CD4-positive, alpha-beta T cell treated with Interleukin-2 at 100 ng/mL for 4 hours (primary cell): ENCODE results near the gene PDE8A.
"Not testable (repeated sequence)": the region's sequence is repeated elsewhere in the genome, so short reads cannot be mapped to it uniquely, and the experiment has no call there.

Source experiments
- DNase-seq: peaks from one replicate; pipeline ENCODE4 v3.0.0-alpha.2; 2020; ENCODE audit warnings: low spot score

The PDE8A gene

DNA sequence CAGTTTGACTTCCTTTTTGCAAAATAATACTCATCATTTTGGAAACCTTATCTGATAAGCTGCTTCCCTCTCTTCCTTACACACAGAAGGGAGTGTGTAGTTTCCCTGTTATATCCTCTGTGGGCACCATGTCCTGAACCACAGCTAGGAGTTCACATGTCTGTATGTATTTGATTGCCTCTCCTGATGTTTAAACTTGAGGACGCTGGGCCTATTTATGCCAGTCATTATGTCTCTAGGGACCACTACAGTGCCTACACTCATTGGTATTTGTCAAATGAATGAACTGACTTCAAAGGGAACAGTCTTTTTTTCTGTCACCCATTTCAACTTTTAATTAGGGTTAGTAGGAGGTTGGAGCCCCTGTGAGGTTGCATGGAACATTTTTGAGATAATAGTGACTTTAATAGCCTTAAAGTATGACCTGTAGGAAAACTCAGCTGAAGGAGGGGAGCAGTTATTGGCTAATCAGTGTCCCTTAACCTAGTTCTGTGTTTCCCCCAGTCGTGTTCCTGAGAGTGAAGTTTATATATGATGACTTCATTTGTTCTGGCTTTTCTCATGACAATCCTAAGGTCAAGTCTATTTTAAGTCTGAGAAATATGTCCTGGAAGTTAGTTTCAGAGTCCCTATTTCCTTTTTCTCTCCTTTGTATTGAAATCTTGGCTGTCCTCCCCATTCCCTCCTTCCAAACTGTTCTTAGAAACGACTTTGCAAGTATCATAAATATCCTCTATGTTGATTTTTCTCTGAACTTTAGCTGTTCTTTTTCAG lies 28.9 kb downstream of the PDE8A start:
- no peak for DNase-seq

DNA sequence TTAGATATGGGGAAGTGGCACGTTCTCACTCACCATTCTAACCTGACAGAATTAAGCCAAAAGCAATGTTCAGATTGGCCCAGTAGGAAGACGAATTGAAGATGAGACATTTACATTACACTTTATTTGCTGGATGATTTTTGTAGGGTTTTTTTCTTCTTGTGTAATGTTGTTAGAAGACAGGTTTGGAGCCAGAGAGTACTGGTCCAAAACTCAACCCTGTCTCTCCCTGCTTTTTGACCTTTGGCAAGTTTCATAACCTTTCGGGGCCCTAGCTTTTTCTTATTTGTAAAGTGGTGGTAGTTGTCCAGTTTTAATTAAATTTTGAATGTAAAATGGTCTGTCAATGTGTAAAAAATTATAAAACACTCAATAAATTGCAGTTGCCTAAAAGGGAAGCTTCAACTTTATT lies 29.5 kb downstream of the PDE8A start:
- no peak for DNase-seq

DNA sequence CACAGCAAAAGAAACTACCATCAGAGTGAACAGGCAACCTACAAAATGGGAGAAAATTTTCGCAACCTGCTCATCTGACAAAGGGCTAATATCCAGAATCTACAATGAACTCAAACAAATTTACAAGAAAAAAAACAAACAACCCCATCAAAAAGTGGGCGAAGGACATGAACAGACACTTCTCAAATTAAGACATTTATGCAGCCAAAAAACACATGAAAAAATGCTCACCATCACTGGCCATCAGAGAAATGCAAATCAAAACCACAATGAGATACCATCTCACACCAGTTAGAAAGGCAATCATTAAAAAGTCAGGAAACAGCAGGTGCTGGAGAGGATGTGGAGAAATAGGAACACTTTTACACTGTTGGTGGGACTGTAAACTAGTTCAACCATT lies 30.1 kb downstream of the PDE8A start:
- DNase-seq, result not testable (repeated sequence)

DNA sequence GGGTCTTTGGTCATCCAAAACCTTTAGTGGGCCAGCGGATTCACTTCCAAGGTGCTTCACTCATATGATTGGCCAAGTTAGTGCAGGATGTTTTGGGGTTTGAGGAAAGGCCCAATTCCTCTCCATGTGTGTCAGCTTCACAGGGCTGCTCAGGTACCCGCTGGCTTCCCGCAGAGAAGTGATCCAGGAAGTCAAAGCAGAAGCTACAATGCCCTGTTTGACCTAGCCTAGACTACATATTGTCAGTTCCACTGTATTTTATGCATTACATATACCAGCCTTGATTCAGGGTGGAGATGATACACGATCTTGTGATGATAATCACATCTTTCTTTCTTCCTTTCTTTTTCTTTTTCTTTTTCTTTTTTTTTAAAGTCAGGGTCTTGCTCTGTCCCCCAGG lies 32.1 kb downstream of the PDE8A start:
- no peak for DNase-seq

DNA sequence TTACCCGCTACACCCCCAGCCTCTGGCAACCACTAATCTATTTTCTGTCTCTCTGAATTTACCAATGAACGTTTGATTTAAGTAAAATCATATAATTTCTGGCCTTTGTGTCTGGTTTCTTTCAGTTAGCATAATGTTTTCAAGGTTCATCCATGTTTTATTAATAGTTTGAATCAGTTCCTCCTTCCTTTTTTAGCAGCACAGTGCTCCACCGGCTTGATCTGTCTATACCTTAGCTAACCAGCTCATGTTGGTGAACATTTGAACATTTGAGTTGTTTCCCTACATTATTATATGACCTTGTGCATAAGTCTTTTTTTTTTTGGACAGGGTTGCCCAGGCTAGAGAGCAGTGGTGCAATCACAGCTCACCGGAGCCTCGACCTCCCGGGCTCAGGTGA lies 33.3 kb downstream of the PDE8A start:
- no peak for DNase-seq

DNA sequence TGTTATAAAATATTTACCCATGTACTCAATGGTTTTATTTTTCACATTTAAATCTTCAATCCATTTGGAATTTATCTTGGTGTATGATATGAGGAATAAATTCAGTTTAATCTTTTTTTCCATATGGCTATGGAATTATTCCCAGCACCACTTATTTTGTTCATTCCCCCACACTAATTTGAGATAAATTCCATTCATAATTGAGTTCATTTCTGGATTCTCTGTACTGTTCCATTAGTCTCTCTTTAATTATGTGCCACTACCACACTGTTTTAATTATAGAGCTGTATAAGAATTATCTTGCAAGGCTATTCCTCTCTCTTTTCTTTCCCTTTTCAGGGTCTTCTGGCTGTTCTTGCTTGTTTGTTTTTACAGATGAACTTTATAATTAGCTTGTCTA lies 34.6 kb downstream of the PDE8A start:
- DNase-seq, result no peak

DNA sequence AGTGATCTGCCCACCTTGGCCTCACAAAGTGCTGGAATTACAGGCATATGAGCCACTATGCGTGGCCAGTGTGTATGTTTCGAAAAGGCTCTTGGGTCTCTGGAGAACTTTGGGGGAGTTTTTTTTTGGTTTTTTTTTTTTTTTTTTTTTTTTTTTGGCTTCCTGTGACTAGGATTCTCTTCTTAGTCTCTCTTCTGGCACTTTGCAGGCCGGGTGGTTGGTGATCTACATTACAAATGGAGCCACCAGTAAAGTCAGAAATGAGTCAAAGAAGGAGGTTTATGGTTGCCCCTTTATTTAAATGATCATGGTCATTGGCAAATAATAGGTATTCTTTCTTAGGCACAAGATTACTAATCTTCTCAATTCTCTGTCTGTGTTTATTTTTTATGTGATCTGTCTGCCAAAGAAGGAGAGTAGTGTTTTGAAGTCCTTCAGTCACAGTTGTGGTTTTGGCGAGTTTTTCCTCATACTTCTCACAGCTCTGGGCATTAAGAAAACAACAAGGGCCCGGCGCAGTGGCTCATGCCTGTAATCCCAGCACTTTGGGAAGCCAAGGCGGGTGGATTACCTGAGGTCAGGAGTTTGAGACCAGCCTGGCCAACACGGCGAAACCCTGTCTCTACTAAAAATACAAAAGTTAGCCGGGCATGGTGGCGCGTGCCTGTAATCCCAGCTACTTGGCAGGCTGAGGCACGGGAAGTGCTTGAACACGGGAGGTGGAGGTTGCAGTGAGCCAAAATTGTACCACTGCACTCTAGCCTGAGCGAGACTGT lies 38.3 kb downstream of the PDE8A start:
- DNase-seq, result no peak

DNA sequence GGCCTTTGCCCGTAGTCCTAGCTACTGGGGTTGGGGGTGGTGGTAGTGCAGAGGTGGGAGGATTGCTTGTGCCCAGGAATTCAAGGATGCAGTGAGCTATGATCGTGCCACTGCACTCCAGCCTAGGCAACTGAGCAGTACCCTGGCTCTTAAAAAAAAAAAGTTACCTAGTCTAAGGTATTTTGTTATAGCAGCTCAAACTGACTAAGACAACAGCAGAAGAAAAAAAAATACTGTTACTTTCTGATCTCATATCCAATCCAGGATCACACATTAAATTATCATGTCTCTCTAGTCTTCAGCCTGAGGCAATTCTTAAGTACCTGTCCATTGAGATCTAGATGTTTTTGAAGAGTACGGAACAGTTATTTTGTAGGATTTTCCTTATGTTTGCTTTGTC lies 39.8 kb downstream of the PDE8A start:
- DNase-seq, result no peak

DNA sequence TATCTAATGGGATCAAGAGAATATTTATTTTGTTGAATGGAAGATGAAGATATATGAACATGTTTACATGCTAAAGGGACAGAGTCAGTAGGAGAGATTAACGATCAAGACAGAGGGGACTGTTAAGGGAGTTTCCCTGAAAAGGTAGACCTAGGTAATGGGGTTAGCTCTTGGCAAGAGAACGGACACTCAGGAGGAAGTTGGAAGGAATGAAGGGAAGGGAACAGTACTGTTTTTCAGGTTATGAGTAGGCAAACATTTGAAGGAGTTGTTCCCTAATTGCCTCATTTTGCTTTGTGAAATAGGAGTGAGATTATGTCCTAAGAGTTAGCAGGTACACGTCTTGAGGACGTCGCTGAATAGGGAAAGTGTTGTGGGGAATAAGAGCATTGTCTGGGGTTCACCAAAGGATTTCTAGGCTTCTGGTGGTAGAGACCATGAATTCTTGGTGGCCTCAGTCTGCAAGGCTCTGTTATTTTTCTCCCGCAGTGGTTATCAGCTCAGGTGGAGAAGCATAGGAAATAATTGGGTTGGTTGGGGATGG lies 41.3 kb downstream of the PDE8A start:
- no peak for DNase-seq

DNA sequence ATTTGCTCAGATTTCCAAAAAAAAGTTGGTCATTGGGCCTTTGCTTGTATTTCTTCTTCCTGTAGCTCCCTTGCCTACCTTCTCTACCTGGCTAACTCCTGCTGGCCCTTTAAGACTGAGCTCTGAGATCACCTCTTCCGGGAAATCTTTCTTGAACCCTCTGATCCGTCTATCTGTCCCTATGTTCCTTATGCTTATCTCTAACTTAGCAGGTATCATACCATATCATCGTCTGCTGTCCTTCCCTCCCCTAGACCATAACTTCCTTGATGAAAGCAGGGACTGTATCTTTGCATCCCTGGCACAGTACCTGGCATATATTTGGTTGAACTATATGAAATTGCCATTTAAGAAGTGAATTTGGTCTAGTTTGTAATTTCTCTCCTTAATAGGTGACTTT lies 42.3 kb downstream of the PDE8A start:
- no peak for DNase-seq

DNA sequence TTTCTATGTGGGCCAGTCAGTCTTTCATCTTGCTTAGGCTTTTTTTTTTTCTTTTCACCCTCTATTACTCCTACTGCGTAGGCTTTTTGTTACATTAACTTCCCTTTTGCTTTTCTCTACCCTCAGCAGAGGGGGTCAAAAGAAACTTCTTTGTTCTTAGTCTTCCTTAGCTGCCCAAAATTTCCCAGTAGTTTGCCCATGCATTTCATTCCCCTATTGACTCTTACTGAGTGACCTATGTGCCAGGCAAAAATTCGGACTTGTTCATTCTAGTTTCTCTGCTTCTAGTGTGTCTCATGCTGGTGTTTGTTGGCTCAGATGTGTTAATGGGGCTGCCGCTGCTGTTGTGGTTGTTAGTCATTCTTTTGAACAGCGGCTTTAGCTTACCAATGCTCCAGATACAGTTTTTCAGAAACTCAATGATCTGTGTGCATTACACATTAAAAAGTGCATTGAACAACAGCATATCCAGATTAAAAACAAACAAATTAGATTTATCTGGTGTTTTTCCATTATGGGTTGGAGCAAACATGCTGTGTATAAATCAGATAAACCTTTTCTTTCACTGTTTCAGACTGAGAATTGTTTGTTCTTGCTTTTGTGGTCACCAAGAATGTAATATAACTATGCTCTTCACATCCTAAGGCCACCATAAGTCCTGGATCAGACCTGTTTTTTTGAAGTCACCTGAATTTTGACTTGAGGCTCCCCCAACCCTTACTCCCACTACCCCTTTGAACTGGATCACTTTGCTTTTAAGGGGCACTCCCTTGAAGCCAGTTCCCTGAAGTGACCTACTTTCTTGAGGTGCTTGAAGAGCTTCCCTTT lies 43.1 kb downstream of the PDE8A start:
- peak; percentile 19 for DNase-seq

DNA sequence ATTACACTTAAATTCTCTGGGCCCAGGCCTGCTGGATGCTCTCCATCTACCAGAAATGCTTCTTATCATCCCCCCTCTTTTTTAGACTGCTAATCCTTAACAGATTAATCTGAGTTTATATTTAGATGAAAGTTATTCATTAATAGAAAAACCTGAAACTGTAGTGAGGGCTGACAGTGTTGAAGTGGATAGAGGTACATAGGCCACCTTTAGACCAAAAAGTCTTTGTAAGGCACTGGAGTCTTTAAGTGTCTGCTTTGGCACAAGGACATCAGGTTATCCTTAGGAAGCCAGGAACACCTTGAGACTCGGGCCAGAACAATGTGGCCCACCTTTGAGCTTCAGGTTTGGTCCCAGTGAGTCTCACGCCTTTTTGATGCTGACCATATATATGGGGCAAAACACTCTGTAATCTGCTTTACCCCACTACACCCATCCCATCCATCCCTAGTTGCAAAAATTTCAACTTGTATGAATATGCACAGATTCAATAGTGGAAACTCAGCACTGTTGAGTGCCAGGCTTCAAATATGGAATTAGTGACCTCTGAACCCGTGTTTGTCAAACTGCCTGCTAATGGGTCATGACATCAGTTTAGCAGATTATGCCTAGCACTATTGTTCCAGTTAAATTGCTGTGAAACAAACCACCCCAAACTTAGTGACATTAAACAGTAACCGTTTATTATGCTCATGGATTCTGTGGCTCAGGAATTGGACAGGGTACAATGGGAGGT lies 44.0 kb downstream of the PDE8A start:
- DNase-seq, result no peak

DNA sequence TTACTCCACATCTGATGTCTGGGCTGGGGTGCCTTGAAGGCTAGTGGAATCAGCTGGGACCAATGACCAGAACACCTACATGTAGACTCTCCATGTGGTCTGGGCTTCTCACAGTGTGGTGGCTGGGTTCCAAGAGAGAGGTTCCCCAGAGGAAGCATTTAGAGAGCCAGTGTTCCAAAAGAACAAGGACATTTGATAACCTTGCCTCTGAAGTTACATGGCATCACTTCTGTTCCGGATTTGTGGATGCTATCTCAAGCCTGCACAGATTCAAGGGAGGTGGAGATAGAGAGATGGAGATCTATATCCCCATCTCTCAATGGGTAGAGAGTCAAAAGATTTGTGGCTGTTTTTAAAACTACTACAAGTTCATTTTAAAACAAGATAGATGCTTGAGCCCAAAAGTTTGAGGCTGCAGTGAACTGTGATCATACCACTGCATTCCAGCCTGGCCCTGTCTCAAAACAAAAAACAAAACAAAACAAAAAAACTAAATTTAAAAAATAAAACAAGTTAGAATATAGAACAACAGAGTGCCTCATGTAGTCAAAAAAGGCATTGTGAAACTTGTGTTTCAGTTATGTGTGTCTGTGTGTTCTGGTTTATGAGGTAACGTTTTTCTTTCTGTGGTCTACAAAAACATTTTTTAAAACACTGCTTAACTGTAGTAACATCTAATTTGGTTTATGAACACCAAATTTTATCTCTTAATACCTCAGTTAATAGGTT lies 44.8 kb downstream of the PDE8A start:
- DNase-seq, result no peak

DNA sequence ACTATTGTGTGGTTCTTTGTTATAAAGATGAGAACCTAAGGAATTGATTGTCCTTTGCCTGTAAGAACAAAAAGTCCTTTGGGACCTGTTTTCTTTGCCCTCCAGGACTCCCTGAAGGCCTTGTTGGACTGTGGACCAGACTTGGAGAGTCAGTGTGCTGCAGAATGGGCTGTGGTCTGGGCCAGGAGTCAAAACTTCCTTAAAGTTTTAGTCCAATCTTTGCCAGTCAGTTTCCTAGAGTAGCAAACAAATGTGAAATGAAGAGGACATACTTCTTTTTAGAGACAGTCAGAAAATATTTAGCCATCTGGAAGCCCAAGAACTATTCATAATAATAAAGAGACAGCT lies 45.4 kb downstream of the PDE8A start:
- no peak for DNase-seq

DNA sequence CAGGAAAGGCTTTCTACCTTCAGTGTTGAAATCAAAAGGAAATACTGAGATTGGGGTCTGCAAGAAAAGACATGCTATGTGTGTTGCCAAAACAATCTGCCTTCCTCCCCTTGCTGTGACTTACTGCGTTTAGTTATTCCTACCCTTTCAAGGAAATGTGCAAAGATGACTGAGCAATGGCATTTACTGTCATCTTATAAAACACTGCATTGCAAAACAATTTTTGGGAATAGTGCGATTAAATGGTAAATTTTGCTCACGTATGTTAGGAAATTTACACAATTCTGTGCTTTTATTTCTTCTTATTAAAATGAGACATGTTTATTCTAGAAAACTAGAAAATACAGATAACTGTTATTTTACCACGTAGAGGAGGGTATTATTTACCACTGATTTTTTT lies 45.8 kb downstream of the PDE8A start:
- DNase-seq, result no peak

DNA sequence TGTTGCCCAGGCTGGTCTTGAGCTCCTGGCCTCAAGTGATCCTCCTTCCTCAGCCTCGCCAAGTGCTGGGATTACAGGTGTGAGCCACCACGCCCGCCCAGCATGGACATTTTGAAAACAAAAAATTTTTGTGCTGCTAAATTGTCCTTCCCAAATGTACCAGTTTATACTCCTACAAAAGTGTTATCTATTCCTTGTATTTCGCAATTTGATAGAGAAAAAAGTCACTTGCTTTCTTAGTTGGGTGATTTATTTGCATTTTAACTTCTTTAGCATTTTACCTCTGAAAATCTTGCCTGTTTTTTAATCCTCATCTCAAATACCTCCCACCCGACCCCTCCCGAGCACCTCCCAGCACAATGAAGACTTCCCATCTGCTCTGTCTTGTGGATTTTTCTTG lies 46.8 kb downstream of the PDE8A start:
- no peak for DNase-seq

DNA sequence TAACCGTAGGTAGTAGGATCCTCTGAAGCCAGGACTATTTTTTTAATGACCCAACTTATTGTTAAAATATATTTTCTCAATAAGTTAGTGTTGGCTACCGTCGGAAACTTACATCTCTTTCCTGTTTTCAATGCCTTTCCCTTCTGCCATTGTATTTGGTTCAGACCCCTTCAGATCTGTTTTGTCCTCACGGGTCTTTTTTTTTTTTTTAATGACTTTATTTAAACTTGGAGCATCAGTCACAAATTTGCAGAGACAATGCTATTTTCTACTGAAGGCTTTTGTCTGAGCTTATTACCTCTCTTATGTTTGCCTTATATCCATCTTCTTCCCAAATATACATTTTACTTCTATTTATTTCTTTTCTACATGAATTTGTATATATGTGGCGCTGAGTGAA lies 47.6 kb downstream of the PDE8A start:
- no peak for DNase-seq

DNA sequence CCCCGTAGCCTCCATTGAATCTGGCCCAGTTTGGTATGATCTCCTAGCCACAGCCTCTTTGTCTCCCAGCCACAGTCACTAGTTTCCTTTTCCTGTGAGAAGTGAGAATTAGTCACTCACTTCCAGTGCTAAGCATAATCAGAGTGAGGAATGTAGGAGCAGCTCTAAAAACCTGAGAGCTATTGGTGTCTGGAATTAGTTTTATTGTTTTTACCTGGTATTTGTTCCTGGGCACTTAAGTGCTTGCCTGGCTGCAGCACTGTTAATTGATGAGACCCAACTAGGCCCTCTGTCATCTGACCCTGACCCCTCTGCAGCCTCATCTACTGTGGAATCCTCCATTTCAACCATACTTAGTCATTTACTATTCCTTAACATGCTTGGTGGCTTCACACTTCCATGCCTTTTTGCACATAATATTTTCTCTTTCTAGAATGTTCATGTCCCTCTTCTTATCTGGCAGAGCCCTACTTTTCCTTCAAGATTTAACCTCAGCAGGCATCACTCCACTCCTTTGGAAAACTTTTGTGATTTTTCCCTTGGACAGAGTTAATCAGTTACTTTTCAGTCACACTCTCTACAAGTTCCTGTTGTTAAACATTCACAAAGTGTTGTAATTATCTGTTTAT lies 48.8 kb downstream of the PDE8A start:
- DNase-seq, result peak; percentile 35

DNA sequence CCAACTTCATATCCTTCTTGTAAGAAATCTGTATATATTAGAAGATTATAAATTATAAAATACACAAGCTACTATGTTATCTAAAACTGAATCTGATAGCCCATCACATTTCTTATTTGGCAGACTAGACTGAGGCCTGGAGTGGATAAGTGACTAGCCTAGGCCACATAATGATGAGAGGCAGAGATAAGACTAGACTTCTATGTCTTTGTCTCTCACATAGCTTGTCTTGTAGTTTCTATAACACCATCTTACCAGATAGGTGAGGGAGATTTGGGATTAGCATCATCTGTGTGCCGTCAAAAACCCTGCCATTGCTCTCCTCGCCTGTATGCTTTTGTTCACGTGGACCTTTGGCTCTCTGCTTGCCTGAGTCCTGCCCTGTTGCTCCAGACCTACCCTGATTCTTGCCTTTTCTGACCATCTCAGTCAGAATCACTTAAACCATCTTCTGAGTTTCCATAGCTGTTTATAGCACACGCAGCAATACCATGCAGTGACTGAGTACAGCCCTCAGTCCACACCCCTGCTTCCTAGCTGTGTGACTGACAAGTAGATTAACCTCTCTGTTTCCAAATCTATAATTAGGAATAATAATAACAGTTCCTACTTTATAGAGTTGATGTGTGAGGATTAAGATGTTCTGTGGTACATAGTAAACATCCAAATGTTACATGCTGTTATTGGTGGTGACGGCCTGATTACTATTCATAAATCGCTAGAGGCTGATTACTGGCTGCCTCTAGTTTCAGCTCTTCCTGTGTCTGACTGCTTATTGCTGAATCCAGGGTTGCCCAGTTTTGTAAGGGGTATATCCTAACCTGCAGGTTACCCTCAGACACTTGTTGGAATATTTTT lies 49.7 kb downstream of the PDE8A start:
- DNase-seq, result no peak
